HG02571 (cell line): ENCODE data around the gene DDB1.
"Not testable (repeated sequence)": the region's sequence is repeated elsewhere in the genome, so short reads cannot be mapped to it uniquely, and the experiment has no call there.

Source experiments
- ATAC-seq: cut with Tn5 transposase; IDR thresholded peaks from one replicate; pipeline ENCODE4 v1.9.1; 2021; ENCODE audit warnings: mild to moderate bottlenecking, moderate library complexity; ENCODE audit not compliant: unreplicated experiment

Gene DDB1

GRCh38 chr11:61273178-61274078 lies 59.5 kb downstream of the DDB1 start:
- no peak for ATAC-seq

- ATAC-seq: no peak
Measured at GRCh38 chr11:61272731-61273130, 60.2 kb downstream of the DDB1 start.

- no peak for ATAC-seq
Measured at GRCh38 chr11:61270354-61271076, 62.4 kb downstream of the DDB1 start.

- ATAC-seq: no peak
Measured at GRCh38 chr11:61268588-61269250, 64.2 kb downstream of the DDB1 start.

GRCh38 chr11:61267437-61267841 lies 65.5 kb downstream of the DDB1 start:
- no peak for ATAC-seq

GRCh38 chr11:61266602-61267001 lies 66.3 kb downstream of the DDB1 start:
- no peak for ATAC-seq

- no peak for ATAC-seq
Measured at GRCh38 chr11:61265357-61265756, 67.5 kb downstream of the DDB1 start.

- ATAC-seq: no peak
Measured at GRCh38 chr11:61264795-61265194, 68.1 kb downstream of the DDB1 start.

- ATAC-seq: no peak
Measured at GRCh38 chr11:61264371-61264770, 68.5 kb downstream of the DDB1 start.

GRCh38 chr11:61259363-61259762 lies 73.5 kb downstream of the DDB1 start:
- no peak for ATAC-seq

GRCh38 chr11:61258546-61258945 lies 74.4 kb downstream of the DDB1 start:
- ATAC-seq: no peak

- ATAC-seq: no peak
Measured at GRCh38 chr11:61256710-61257482, 76.0 kb downstream of the DDB1 start.

- no peak for ATAC-seq
Measured at GRCh38 chr11:61254403-61255025, 78.4 kb downstream of the DDB1 start.

- ATAC-seq: not testable (repeated sequence)
Measured at GRCh38 chr11:61252332-61252731, 80.6 kb downstream of the DDB1 start.

GRCh38 chr11:61250796-61251765 lies 81.8 kb downstream of the DDB1 start:
- not testable (repeated sequence) for ATAC-seq
